Astrocyte (in vitro differentiated cells and primary cell): ENCODE data around the gene KCTD12. TPM values are rescaled to one million over a fixed set of nuclear protein-coding genes. Genes with fewer than 3 reads are reported as not detected.
A peak's percentile ranks its signal among the peaks of the same experiment; 100 is the strongest.

ENCODE experiments used
- DNase-seq: peaks from one replicate; pipeline ENCODE4 v3.0.0-alpha.2; 2010; ENCODE audit warnings: low read depth
- FAIRE-seq: peaks from 2 replicates; lab custom pipeline; 2011; peaks lifted over from hg19 to GRCh38; lab: Jason Lieb, UNC
- H2AFZ ChIP-seq: 2 replicates; pipeline ENCODE4 v1.6.0; 2012; ENCODE audit warnings: low read depth, low read length, inconsistent platforms
- H3K27ac ChIP-seq: 2 replicates; pipeline ENCODE4 v1.5.1; 2011; ENCODE audit warnings: low read depth, low read length, inconsistent platforms
- H3K27me3 ChIP-seq: 2 replicates; pipeline ENCODE4 v1.6.0; 2011; ENCODE audit warnings: low read length, inconsistent platforms; ENCODE audit not compliant: insufficient read depth
- H3K36me3 ChIP-seq: 2 replicates; pipeline ENCODE4 v1.5.1; 2011; ENCODE audit warnings: low read length, inconsistent platforms; ENCODE audit not compliant: insufficient read depth
- H3K4me1 ChIP-seq: 2 replicates; pipeline ENCODE4 v1.5.1; 2011; ENCODE audit warnings: low read length, inconsistent platforms; ENCODE audit not compliant: insufficient read depth
- H3K4me2 ChIP-seq: 2 replicates; pipeline ENCODE4 v1.6.0; 2012; ENCODE audit warnings: low read length, inconsistent platforms
- H3K4me3 ChIP-seq: 2 replicates; pipeline ENCODE4 v1.5.1; 2011; ENCODE audit warnings: low read depth, mild to moderate bottlenecking, low read length, inconsistent platforms; ENCODE audit not compliant: insufficient read depth
- H3K79me2 ChIP-seq: 2 replicates; pipeline ENCODE4 v1.6.0; 2012; ENCODE audit warnings: mild to moderate bottlenecking, low read length, inconsistent platforms; ENCODE audit not compliant: insufficient read depth
- H3K9ac ChIP-seq: 2 replicates; pipeline ENCODE4 v1.6.0; 2012; ENCODE audit warnings: mild to moderate bottlenecking, low read length, inconsistent platforms
- H3K9me3 ChIP-seq: 2 replicates; pipeline ENCODE4 v1.5.1; 2012; ENCODE audit warnings: low read depth, mild to moderate bottlenecking, low read length, inconsistent platforms; ENCODE audit not compliant: insufficient read depth
- H4K20me1 ChIP-seq: 2 replicates; pipeline ENCODE4 v1.6.0; 2012; ENCODE audit warnings: low read length, inconsistent platforms; ENCODE audit not compliant: insufficient read depth
- H3K27ac Mint-ChIP-seq: one replicate; pipeline ENCODE4 v1.8.0; 2021; ENCODE audit warnings: mild to moderate bottlenecking, mixed read lengths; ENCODE audit not compliant: unreplicated experiment
- H3K27me3 Mint-ChIP-seq: one replicate; pipeline ENCODE4 v1.8.0; 2021; ENCODE audit warnings: low read depth, mixed read lengths; ENCODE audit not compliant: unreplicated experiment
- H3K36me3 Mint-ChIP-seq: one replicate; pipeline ENCODE4 v1.8.0; 2021; ENCODE audit warnings: low read depth, mixed read lengths; ENCODE audit not compliant: unreplicated experiment
- H3K4me1 Mint-ChIP-seq: one replicate; pipeline ENCODE4 v1.8.0; 2021; ENCODE audit warnings: low read depth, mixed read lengths; ENCODE audit not compliant: unreplicated experiment
- H3K4me3 Mint-ChIP-seq: one replicate; pipeline ENCODE4 v1.8.0; 2021; ENCODE audit warnings: mild to moderate bottlenecking, moderate library complexity, mixed read lengths; ENCODE audit not compliant: unreplicated experiment
- H3K9me3 Mint-ChIP-seq: one replicate; pipeline ENCODE4 v1.8.0; 2021; ENCODE audit warnings: mild to moderate bottlenecking, mixed read lengths; ENCODE audit not compliant: unreplicated experiment
- CTCF ChIP-seq: IDR thresholded peaks from 2 replicates; pipeline ENCODE4 v1.5.1; 2011; ENCODE audit warnings: low read depth, mild to moderate bottlenecking, inconsistent platforms, low read length, moderate library complexity; ENCODE audit not compliant: insufficient read depth
- EZH2 ChIP-seq: IDR thresholded peaks from 2 replicates; pipeline ENCODE4 v1.6.1; 2012; ENCODE audit warnings: mild to moderate bottlenecking, low read length, inconsistent platforms; ENCODE audit not compliant: insufficient read depth
- total RNA-seq: library from RNA; stranded (reverse); gene quantifications from 2 replicates; pipeline ENCODE4 v1.2.1, GENCODE V29; 2021

Gene KCTD12
- total RNA-seq, 1 donor from 2014 or later, result 13.7 TPM

GRCh38 chr13:76889254-76889653 lies 3.0 kb upstream of the KCTD12 start:
- H3K9me3 ChIP-seq, result no peaks in the 10 kb centered on the region
- Mint-ChIP-seq H3K27ac (no peak overlapping the region), H3K4me3 (no peak overlapping the region), H3K4me1 (peaks cover 12% of the 10 kb centered on the region), H3K9me3 (peaks cover 4% of the 10 kb centered on the region), H3K36me3 (no peaks in the 10 kb centered on the region), H3K27me3 (peaks cover 16% of the 10 kb centered on the region)
- no peaks in the 10 kb centered on the region for H4K20me1 ChIP-seq
- H3K4me1 ChIP-seq, result peaks cover 10% of the 10 kb centered on the region
- H3K27me3 ChIP-seq, result peaks cover 15% of the 10 kb centered on the region
- no peak overlapping the region for H3K4me3 ChIP-seq
- H3K9ac ChIP-seq, result no peak overlapping the region
- H3K4me2 ChIP-seq, result no peak overlapping the region
- DNase-seq (no peak), FAIRE-seq (no peak)
- no peak for TF ChIP-seq CTCF
- TF ChIP-seq EZH2, result no peak
- H2AFZ ChIP-seq, result no peak overlapping the region
- H3K36me3 ChIP-seq, result no peaks in the 10 kb centered on the region
- H3K27ac ChIP-seq, result no peak overlapping the region
- H3K79me2 ChIP-seq, result no peaks in the 10 kb centered on the region

- no peak overlapping the region for H3K9ac ChIP-seq
- H3K9me3 ChIP-seq, result no peaks in the 10 kb centered on the region
- no peaks in the 10 kb centered on the region for H4K20me1 ChIP-seq
- H3K4me2 ChIP-seq, result no peak overlapping the region
- no peaks in the 10 kb centered on the region for H3K79me2 ChIP-seq
- TF ChIP-seq CTCF, result no peak
- no peak for TF ChIP-seq EZH2
- Mint-ChIP-seq H3K4me3 (no peak overlapping the region), H3K27me3 (peaks cover 18% of the 10 kb centered on the region), H3K9me3 (peaks cover 4% of the 10 kb centered on the region), H3K36me3 (no peaks in the 10 kb centered on the region), H3K27ac (no peak overlapping the region), H3K4me1 (peaks cover 14% of the 10 kb centered on the region)
- peaks cover 12% of the 10 kb centered on the region for H3K4me1 ChIP-seq
- no peak overlapping the region for H2AFZ ChIP-seq
- FAIRE-seq (no peak), DNase-seq (no peak)
- peaks cover 10% of the 10 kb centered on the region for H3K27me3 ChIP-seq
- H3K36me3 ChIP-seq, result no peaks in the 10 kb centered on the region
- no peak overlapping the region for H3K4me3 ChIP-seq
- H3K27ac ChIP-seq, result no peak overlapping the region
These were observed 2.2 kb upstream of the KCTD12 start for GRCh38 chr13:76888421-76888820.

GRCh38 chr13:76887076-76887563 lies 915 bp upstream of the KCTD12 start:
- no peaks in the 10 kb centered on the region for H3K36me3 ChIP-seq
- Mint-ChIP-seq H3K4me1 (peaks cover 14% of the 10 kb centered on the region), H3K4me3 (peak overlapping the region; percentile 85), H3K27ac (peak overlapping the region; percentile 63), H3K9me3 (peaks cover 4% of the 10 kb centered on the region), H3K36me3 (no peaks in the 10 kb centered on the region), H3K27me3 (peaks cover 13% of the 10 kb centered on the region)
- peaks cover 12% of the 10 kb centered on the region for H3K4me1 ChIP-seq
- peak overlapping the region; percentile 88 for H3K4me2 ChIP-seq
- H4K20me1 ChIP-seq, result no peaks in the 10 kb centered on the region
- peak overlapping the region; percentile 68 for H2AFZ ChIP-seq
- peak overlapping the region; percentile 60 for H3K4me3 ChIP-seq
- H3K79me2 ChIP-seq, result no peaks in the 10 kb centered on the region
- DNase-seq (peak; percentile 7), FAIRE-seq (no peak)
- TF ChIP-seq CTCF (no peak), EZH2 (no peak)
- peak overlapping the region; percentile 61 for H3K9ac ChIP-seq
- H3K9me3 ChIP-seq, result no peaks in the 10 kb centered on the region
- peaks cover 6% of the 10 kb centered on the region for H3K27me3 ChIP-seq
- no peak overlapping the region for H3K27ac ChIP-seq
